HepG2 (cell line): Measurements from ENCODE around the gene CFAP61.

Source experiments
- CREM ChIP-seq, 2 experiments: sonication (generic) in 1 of 2; formaldehyde crosslinking in 1 of 2; IDR thresholded peaks; 2 replicates each; pipeline versions ENCODE4 v1.4.0 to v1.6.1; 2016 to 2020; ENCODE audit warnings: antibody characterized with exemption in 1 of 2, mild to moderate bottlenecking in 1 of 2, missing genetic modification reagents in 1 of 2
- CTCF ChIP-seq: sonication (generic); formaldehyde crosslinking; IDR thresholded peaks from 2 replicates; pipeline ENCODE4 v1.5.0; 2020; ENCODE audit warnings: mild to moderate bottlenecking, missing genetic modification reagents, moderate library complexity
- EZH2 ChIP-seq: conservative IDR thresholded peaks from 2 replicates; pipeline ENCODE4 v1.6.1; 2012; ENCODE audit warnings: mild to moderate bottlenecking, low read depth, low read length, moderate library complexity
- MAFK ChIP-seq, 2 experiments: IDR thresholded peaks in 1 of 2; conservative IDR thresholded peaks in 1 of 2; 2 replicates each; pipeline ENCODE4 v1.6.1; 2011; ENCODE audit warnings: improper control_type of control experiment in 2 of 2, low read length in 2 of 2
- RAD21 ChIP-seq: fragments of 450-650 bp; formaldehyde crosslinking; IDR thresholded peaks from 2 replicates; pipeline ENCODE4 v1.5.0; 2020; ENCODE audit warnings: mild to moderate bottlenecking
- USF2 ChIP-seq, 2 experiments: sonication (generic) in 1 of 2; formaldehyde crosslinking in 1 of 2; IDR thresholded peaks; 2 replicates each; pipeline versions ENCODE4 v1.5.1 to v1.6.1; 2011 to 2020; ENCODE audit warnings: borderline replicate concordance in 1 of 2, low read depth in 1 of 2, low read length in 1 of 2, mild to moderate bottlenecking in 1 of 2, missing genetic modification reagents in 1 of 2, moderate library complexity in 1 of 2
- YY1 ChIP-seq: IDR thresholded peaks from 2 replicates; pipeline ENCODE4 v1.6.1; 2011; ENCODE audit warnings: low read length, low read depth, moderate library complexity, mild to moderate bottlenecking; ENCODE audit not compliant: insufficient read depth, insufficient replicate concordance
- ZBTB33 ChIP-seq: sonication (generic); formaldehyde crosslinking; IDR thresholded peaks from 2 replicates; pipeline ENCODE4 v1.4.0; 2020; ENCODE audit warnings: missing genetic modification reagents
- ZFP62 ChIP-seq: sonication (generic); formaldehyde crosslinking; IDR thresholded peaks from 2 replicates; pipeline ENCODE4 v1.4.0; 2020; ENCODE audit warnings: missing genetic modification reagents
- ZNF3 ChIP-seq: IDR thresholded peaks from 2 replicates; pipeline ENCODE4 v1.7.0; 2017; ENCODE audit warnings: inconsistent platforms

GRCh38 chr20:20253039-20253743 lies 200.9 kb downstream of the CFAP61 start:
- TF ChIP-seq YY1 (no peak), RAD21 (CRISPR knock-in tag) (no peak), CTCF (CRISPR knock-in tag) (no peak), ZBTB33 (CRISPR knock-in tag) (no peak), ZFP62 (CRISPR knock-in tag) (no peak), CREM (IDR thresholded peaks at IDR 0.05) (no peak), CREM (CRISPR knock-in tag; IDR thresholded peaks at IDR 0.05) (no peak), USF2 (IDR thresholded peaks at IDR 0.05; ENCODE audit: low read depth, low read length) (no peak), USF2 (CRISPR knock-in tag; IDR thresholded peaks at IDR 0.05; ENCODE audit: borderline replicate concordance) (no peak), EZH2 (no peak), ZNF3 (CRISPR knock-in tag) (no peak), MAFK (conservative IDR thresholded peaks at IDR 0.05 in 1 of 2, IDR thresholded peaks at IDR 0.05 in 1 of 2; ENCODE audit: low read length in 2 of 2) (peak in 1 of 2 experiments; percentile 38; a peak in 1 of 4 replicates)
